GM12801 (cell line): ENCODE data around the gene TYSND1.

Experiments used
- CTCF ChIP-seq: IDR thresholded peaks from one replicate; pipeline ENCODE4 v1.5.1; 2011; ENCODE audit warnings: control low read depth; ENCODE audit not compliant: insufficient read length; ENCODE audit errors: extremely low read depth

TYSND1 gene

GRCh38 chr10:70137927-70138883 lies 8.3 kb downstream of the TYSND1 start:
- TF ChIP-seq CTCF: no peak

GRCh38 chr10:70137135-70137534 lies 9.4 kb downstream of the TYSND1 start:
- no peak for TF ChIP-seq CTCF

GRCh38 chr10:70135684-70136083 lies 10.8 kb downstream of the TYSND1 start:
- no peak for TF ChIP-seq CTCF

GRCh38 chr10:70135046-70135445 lies 11.5 kb downstream of the TYSND1 start:
- no peak for TF ChIP-seq CTCF

GRCh38 chr10:70132098-70133029 lies 14.1 kb downstream of the TYSND1 start, which contains the start of gene AIFM2:
Gene AIFM2 (minus strand): TSS chr10:70132825. CDS start chr10:70124084, 8,741 bp downstream.
- no peak for TF ChIP-seq CTCF

- TF ChIP-seq CTCF: no peak
Observed at GRCh38 chr10:70131560-70131937, 15.0 kb downstream of the TYSND1 start.
